Activated CD8-positive, alpha-beta T cell treated with anti-CD3 and anti-CD28 coated beads for 36 hours (primary cell): Measurements from ENCODE around the gene BHLHE23. TPM values are rescaled to one million over a fixed set of nuclear protein-coding genes. Genes with fewer than 3 reads are reported as not detected.

Source experiments
- ATAC-seq: fragments of 200-7000 bp; cut with Tn5 transposase; one replicate; pipeline ENCODE4 v1.10.0; 2021; ENCODE audit warnings: mild to moderate bottlenecking, moderate library complexity
- CTCF ChIA-PET: fragments of 350-600 bp; sonication (Branson Sonifier 250); formaldehyde crosslinking; loops from one replicate; lab custom pipeline; 2021; ENCODE audit warnings: antibody characterized with exemption; lab: Charles Lee
- POLR2A ChIA-PET: fragments of 350-600 bp; sonication (Branson Sonifier 250); formaldehyde crosslinking; loops from one replicate; lab custom pipeline; 2021; ENCODE audit warnings: antibody characterized with exemption; lab: Charles Lee
- DNase-seq: peaks from one replicate; pipeline ENCODE4 v3.0.0-alpha.2; 2020
- H3K27ac Mint-ChIP-seq: one replicate; pipeline ENCODE4 v1.8.0; 2021; ENCODE audit warnings: mild to moderate bottlenecking, mixed read lengths
- H3K27me3 Mint-ChIP-seq: one replicate; pipeline ENCODE4 v1.8.0; 2021; ENCODE audit warnings: mixed read lengths
- H3K36me3 Mint-ChIP-seq: one replicate; pipeline ENCODE4 v1.8.0; 2021; ENCODE audit warnings: low read depth, mixed read lengths
- H3K4me1 Mint-ChIP-seq: one replicate; pipeline ENCODE4 v1.8.0; 2021; ENCODE audit warnings: low read depth, mixed read lengths
- H3K4me3 Mint-ChIP-seq: one replicate; pipeline ENCODE4 v1.8.0; 2021; ENCODE audit warnings: mild to moderate bottlenecking, moderate library complexity, mixed read lengths
- H3K9me3 Mint-ChIP-seq: one replicate; pipeline ENCODE4 v1.8.0; 2021; ENCODE audit warnings: mixed read lengths
- CTCF ChIP-seq: fragments of 200-600 bp; IDR thresholded peaks from one replicate; pipeline ENCODE4 v1.8.0; 2022; ENCODE audit warnings: antibody characterized with exemption, mild to moderate bottlenecking
- intact Hi-C: fragments of 100-400 bp; cut with micrococcal nuclease; formaldehyde crosslinking; loops from one replicate; pipeline ENCODE4 v1.10.0; 2022
- total RNA-seq, 2 experiments: library from RNA; stranded (reverse); gene quantifications; one replicate each; pipeline ENCODE4 v1.2.3, GENCODE V29; 2021

Gene BHLHE23
- total RNA-seq, 2 experiments from 2014 or later: not detected

GRCh38 chr20:63015147-63015661 lies 8.4 kb upstream of the BHLHE23 start:
- peaks cover 19% of the 10 kb centered on the region for H3K9me3 Mint-ChIP-seq
- ATAC-seq (no peak), DNase-seq (no peak)
- no peak overlapping the region for H3K27ac Mint-ChIP-seq
- TF ChIP-seq CTCF: no peak
- peaks cover 7% of the 10 kb centered on the region for H3K4me1 Mint-ChIP-seq
- ChIA-PET CTCF (interaction anchor here (1.2 to 1.5 kb wide), 3 partner anchors 43 to 208 kb away, joined by 3 to 7 read pairs (median 4); no protein-coding TSS in a partner anchor), POLR2A (interaction anchor here (1.1 kb wide), 1 partner anchor 68 kb away, joined by 3 read pairs; no protein-coding TSS in a partner anchor)
- intact Hi-C loops: no loop called here
- H3K36me3 Mint-ChIP-seq: peaks cover 2% of the 10 kb centered on the region
- H3K4me3 Mint-ChIP-seq: no peak overlapping the region
- peaks cover 20% of the 10 kb centered on the region for H3K27me3 Mint-ChIP-seq

- peaks cover 22% of the 10 kb centered on the region for H3K27me3 Mint-ChIP-seq
- CTCF ChIA-PET: interaction anchor here (1.2 to 1.5 kb wide), 3 partner anchors 42 to 209 kb away, joined by 3 to 7 read pairs (median 4); no protein-coding TSS in a partner anchor
These were observed 7.9 kb upstream of the BHLHE23 start for GRCh38 chr20:63014710-63015109.

DNA sequence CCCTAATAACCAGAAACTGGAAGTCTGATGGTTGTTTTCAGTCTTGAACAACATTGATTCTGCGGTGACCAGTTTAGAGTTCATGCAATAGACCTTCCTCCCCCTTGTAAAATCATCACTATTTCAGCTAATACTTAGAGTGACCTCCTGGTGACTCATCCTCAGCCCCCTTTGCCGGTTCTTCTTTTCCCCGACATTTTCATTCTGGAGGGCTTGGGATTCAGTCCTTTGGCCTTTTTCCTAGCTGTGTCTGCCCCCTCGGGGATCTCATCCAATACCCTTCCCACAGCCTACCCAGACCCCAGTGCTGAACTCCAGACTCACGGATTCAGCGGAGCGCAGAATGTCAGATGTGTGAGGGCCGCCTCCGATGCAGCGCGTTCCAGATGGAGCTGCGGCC lies 7.5 kb upstream of the BHLHE23 start:
- DNase-seq (no peak), ATAC-seq (no peak)
- H3K27me3 Mint-ChIP-seq: peaks cover 22% of the 10 kb centered on the region
- peaks cover 19% of the 10 kb centered on the region for H3K9me3 Mint-ChIP-seq
- intact Hi-C loops: no loop called here
- CTCF ChIA-PET: interaction anchor here (1.2 to 1.5 kb wide), 3 partner anchors 42 to 209 kb away, joined by 3 to 7 read pairs (median 4); no protein-coding TSS in a partner anchor
- peaks cover 14% of the 10 kb centered on the region for H3K4me1 Mint-ChIP-seq
- POLR2A ChIA-PET: no interaction called here
- H3K4me3 Mint-ChIP-seq: no peak overlapping the region
- TF ChIP-seq CTCF: no peak
- peaks cover 2% of the 10 kb centered on the region for H3K36me3 Mint-ChIP-seq
- H3K27ac Mint-ChIP-seq: no peak overlapping the region

More at GRCh38 chr20:63014710-63015109, 7.9 kb upstream of the BHLHE23 start:
- DNase-seq (no peak), ATAC-seq (no peak)
- Mint-ChIP-seq H3K27ac (no peak overlapping the region), H3K36me3 (peaks cover 2% of the 10 kb centered on the region), H3K9me3 (peaks cover 19% of the 10 kb centered on the region), H3K4me1 (peaks cover 12% of the 10 kb centered on the region), H3K4me3 (no peak overlapping the region)
- TF ChIP-seq CTCF: no peak
- POLR2A ChIA-PET: no interaction called here
- intact Hi-C loops: no loop called here

GRCh38 chr20:63013207-63013606 lies 6.4 kb upstream of the BHLHE23 start:
- Mint-ChIP-seq H3K9me3 (peaks cover 19% of the 10 kb centered on the region), H3K4me3 (no peak overlapping the region), H3K4me1 (peaks cover 25% of the 10 kb centered on the region), H3K27ac (no peak overlapping the region), H3K36me3 (peaks cover 2% of the 10 kb centered on the region), H3K27me3 (peaks cover 30% of the 10 kb centered on the region)
- no peak for DNase-seq
- ChIA-PET POLR2A (no interaction called here), CTCF (no interaction called here)
- intact Hi-C loops: no loop called here
- no peak for ATAC-seq
- no peak for TF ChIP-seq CTCF

GRCh38 chr20:63011798-63012197 lies 5.0 kb upstream of the BHLHE23 start:
- H3K4me1 Mint-ChIP-seq: peaks cover 26% of the 10 kb centered on the region
- H3K27ac Mint-ChIP-seq: no peak overlapping the region
- ChIA-PET POLR2A (interaction anchor here (1.1 kb wide), 1 partner anchor 83 kb away, joined by 3 read pairs; no protein-coding TSS in a partner anchor), CTCF (interaction anchor here (1.1 kb wide), 1 partner anchor 109 kb away, joined by 5 read pairs; no protein-coding TSS in a partner anchor)
- H3K27me3 Mint-ChIP-seq: peaks cover 38% of the 10 kb centered on the region
- no peak for DNase-seq
- no peak for ATAC-seq
- TF ChIP-seq CTCF: no peak
- peaks cover 19% of the 10 kb centered on the region for H3K9me3 Mint-ChIP-seq
- H3K4me3 Mint-ChIP-seq: no peak overlapping the region
- peaks cover 2% of the 10 kb centered on the region for H3K36me3 Mint-ChIP-seq
- intact Hi-C loops: no loop called here
